ENCODE results near the gene WEE1.

WEE1 gene

DNA sequence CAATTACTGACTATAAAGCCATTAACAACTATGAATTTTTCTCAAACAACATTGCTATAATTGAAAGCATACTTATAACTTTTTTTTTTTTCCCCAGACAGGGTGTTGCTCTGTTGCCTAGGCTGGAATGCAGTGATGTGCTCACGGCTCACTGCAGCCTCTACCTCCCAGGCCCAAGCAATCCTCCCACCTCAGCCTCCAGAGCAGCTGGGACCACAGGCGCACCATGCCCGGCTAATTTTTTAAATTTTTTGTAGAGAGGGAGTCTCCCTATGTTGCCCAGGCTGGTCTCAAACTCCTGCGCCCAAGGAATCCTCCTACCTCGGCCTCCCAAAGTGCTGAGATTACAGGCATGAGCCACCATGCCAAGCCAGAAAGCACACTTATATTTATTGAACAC, 6.1 kb upstream of the WEE1 start:
- DNase-seq: no peak

DNA sequence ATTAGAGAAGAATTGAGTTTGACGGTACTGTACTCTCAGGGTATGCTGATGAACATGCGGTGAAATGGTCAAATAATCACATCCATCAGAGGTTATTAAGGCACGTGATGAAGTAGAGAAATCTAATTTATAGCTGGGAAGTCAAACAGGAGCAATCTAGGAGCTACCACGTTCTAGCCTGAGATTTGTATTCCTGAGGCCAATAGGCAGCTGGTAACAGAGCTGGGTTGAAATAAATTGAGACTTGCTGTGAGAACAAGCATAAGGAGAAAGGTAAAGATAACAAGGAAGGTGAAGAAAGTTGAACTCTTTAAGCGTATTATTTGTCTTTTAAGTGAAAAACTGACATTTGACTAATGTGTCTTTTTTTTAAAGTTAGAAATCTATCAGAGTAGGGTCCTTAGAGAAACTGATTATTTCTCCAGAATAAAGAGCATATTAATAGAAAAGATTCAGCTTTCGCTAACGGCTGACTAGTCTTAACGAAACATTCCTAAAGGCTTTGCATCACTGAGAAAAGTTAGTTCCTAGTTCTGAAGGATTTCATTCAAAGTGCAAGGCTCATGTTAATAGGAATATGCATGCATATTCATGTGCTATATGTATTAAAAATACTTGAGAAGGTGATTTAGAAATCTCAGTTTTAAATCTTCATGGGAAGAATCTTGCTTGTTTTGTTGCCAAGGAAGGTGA, 5.2 kb upstream of the WEE1 start:
- no peak for DNase-seq

- DNase-seq: peak; percentile 16 to 37
These were observed 4.4 kb upstream of the WEE1 start for GRCh38 chr11:9568854-9569587.

DNA sequence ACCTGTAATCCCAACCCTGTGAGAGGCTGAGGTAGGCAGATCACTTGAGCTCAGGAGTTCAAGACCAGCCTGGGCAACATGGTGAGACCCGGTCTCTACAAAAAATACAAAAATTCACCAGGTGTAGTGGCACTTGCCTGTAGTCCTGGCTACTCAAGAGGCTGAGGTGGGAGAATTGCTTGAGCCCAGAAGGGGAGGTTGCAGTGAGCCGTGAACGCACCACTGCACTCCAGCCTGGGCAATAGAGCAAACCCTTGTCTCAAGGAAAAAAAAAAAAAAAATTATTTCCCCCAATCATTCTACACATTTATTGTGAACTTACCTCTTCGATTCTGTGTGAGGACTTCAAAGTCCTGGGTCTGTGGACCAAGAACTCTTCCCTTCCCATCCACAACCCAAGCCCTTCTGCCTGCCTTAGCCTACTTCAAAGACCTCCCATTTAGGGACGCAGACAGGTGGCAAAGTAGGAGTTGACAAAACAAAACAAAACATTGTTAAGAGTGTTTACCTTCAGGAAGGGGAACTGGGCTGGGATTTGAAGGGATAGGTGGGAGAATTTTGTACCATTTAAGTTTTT, 3.8 kb upstream of the WEE1 start:
- DNase-seq: no peak

DNA sequence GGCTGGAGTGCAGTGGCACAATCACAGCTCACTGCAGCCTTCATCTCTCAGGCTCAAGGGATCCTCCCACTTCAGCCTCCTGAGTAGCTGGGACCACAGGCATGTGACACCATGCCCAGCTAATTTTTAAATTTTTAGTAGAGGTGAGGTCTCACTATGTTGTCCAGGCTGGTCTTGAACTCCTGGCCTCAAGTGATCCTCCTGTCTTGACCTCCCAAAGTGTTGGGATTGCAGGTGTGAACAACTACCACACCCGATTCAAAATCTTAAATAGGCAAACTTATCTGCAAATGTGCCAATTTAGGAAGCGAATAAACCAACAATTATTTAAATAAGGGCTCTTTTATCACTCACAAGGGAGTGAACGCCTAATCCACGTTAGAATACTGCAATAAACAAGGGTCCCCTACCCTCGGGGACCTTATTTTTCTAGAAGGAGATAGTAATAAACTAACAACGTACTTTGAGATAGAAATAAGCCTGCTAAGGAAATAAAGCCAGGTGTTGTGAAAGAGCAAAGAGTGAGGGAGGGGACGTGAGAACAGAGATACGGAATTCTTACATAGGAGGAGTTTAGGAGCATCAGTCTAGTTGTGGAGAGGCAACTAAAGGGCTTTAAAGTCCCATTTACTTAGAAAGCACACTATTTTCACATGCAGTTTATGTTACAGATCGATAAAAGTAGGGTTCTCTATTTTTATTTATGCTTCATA, 3.0 kb upstream of the WEE1 start:
- no peak for DNase-seq

GRCh38 chr11:9571071-9571762, 2.3 kb upstream of the WEE1 start:
- no peak for DNase-seq

- DNase-seq: no peak
These were observed 1.7 kb upstream of the WEE1 start for GRCh38 chr11:9571763-9572115.

- DNase-seq: peak in 1 of 2 experiments; percentile 49
These were observed 528 bp downstream of the WEE1 start for GRCh38 chr11:9573775-9574621.

- peak in 1 of 2 experiments; percentile 27 for DNase-seq
These were observed 1.3 kb downstream of the WEE1 start for GRCh38 chr11:9574622-9575259.

DNA sequence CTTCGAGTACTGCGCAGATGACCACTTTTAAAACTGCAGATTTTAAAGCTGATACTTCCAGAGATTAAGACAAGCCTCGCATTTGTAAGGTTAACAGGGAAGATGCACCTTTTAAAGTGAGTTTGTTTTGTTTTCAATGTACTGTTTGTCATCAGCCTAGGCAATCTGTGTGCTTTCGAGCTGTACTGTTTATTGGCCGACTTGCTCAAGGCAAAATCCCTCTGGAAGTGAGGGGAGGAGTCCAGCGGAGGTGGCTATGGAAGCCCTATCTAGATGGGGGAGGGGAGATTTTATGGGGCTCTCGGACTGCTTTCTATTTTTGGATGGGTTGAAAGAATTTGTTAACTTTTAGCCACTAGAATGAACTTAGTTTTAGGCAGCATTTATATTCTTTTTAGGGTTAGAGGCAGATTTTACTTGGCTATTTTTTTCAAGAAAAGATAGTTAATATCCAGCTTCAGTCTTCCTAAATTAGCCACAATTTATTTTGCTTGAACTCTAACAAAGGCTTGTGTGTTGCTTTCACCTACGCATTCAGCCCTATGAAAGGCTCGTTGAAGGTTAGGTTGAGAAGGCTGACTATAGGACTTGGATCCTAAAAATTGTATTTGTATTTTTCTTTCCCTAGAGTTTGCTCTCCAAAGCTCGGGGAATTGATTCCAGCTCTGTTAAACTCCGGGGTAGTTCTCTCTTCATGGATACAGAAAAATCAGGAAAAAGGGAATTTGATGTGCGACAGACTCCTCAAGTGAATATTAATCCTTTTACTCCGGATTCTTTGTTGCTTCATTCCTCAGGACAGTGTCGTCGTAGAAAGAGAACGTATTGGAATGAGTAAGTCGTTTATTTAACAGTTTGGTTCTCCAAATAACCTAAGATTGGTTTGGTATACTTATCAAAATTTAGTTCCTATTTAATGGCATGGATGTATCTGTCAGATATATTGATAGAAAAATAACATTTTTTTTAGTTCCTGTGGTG, 2.1 kb downstream of the WEE1 start:
- DNase-seq: peak; percentile 47 to 65

DNA sequence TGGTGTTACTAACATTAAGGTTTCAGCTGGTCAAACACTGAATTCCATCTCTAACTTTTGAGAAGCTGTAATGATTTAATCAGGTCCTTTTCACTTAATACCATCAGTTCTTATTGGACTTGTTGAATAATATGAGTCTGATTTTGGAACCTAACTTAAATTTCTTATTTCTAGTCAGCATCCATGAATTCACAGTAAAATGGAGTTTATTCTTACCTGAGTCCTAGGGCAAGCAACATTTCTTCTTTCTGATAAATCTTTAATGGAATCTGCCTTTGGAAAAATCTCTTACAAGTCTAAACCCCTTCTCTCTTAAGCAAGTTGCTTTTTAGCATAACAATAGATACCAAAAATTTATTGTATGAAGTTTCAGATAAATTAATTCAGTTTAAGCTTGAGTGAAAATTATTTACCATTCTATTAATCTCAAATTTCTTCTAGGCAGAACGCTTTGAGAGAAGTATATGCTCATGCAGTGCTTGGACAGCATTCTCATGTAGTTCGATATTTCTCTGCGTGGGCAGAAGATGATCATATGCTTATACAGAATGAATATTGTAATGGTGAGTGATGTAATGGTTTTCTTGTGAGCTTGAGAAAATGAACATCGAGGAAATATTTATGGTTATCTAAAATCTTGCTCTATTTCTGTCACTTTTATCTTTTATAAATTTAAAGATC, 3.4 kb downstream of the WEE1 start:
- no peak for DNase-seq

DNA sequence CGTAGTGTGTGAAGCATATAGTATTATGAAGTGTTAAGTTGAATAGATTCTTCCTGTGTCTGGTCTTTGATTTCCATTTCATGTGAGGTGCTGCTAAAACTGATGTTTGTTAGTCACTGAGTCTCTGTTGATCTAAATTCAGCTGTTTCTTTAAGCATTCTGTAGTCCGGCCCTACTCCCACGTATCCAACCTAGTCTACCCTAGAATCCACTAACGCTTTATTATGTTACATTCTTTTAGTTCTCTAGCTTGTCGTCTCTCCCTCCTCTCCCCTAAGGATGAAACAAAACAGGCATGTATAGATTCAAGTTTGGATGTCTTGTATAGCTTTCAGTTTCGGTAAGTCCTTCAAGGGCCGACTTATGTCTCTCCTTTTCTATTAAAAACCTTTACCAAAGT, 4.1 kb downstream of the WEE1 start:
- DNase-seq: no peak

DNA sequence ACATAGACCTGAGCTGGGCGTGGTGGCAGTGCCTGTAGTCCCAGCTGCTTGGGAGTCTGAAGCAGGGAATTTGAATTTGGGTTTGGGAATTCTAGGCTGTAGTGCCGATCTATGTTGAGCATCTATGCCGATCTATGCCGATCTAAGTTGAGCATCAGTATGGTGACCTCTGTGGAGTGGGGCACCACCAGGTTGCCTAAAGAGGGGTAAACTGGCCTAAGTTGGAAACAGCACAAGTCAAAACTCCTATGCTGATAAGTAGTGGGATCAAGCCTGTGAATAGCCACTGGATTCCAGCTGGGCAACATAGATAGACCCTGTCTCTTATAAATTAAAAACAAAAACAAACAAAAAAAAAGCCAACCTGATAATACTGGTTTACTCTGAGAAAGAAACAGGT, 7.4 kb downstream of the WEE1 start:
- no peak for DNase-seq

GRCh38 chr11:9581556-9582161, 8.2 kb downstream of the WEE1 start:
- DNase-seq: no peak

DNA sequence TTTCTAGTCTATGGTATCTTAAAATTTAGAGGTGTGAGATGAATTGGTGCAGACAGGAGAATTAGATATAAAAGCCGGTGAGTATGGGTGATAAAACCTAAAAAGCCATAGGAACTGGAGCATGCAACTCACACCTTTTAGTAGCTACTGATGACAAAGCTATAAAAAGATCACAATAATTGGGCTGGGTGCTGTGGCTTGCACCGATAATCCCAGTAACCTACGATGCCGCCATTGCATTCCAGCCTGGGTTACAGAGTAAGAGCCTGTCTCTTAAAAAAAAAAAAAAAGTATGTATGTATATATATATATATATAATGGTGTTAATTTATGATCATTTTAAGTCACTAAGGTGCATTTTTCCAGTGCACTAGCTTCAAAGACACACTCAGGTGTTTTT, 17.2 kb downstream of the WEE1 start:
- no peak for DNase-seq

DNA sequence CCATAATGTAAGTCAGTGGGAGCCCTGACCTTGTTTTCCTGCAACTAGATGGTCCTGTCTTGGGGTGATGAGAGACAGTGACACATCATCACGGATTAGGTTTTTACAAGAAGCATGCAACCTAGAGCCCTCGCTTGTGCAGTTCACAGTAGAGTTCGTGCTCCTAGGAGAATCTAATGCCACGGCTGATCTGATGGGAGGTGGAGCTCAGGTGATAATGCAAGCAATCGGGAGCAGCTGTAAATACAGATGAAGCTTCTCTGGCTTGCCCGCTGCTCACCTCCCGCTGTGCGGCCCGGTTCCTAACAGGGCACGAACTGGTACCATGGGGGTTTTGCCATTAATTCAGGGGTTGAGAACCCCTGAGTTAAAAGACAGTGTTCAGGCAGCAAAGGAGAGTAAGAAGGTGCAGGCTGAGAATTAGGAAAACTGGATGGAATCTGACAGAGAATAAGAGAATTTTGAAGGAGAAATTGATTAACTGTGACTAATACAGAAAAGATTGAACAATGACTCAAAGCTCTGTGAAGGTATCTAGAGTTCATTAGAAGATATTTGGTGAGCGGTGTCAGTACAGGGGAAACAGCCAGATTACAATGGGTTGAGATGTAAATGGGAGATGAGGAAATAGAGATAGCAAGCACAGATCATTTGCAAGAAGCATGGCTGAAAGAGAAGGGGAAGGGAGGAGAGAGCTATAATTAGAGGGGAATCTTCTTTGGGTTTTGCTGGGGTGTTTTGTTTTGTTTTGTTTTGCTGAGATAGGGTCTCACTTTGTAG, 21.0 kb downstream of the WEE1 start:
- no peak for DNase-seq

GRCh38 chr11:9596926-9597464, 23.5 kb downstream of the WEE1 start:
- no peak for DNase-seq

- DNase-seq: no peak
These were observed 26.7 kb downstream of the WEE1 start for GRCh38 chr11:9600166-9600565.
